ENCODE measurements around the gene ZBTB20. TPM values are rescaled to one million over a fixed set of nuclear protein-coding genes. Genes with fewer than 3 reads are reported as not detected.

Gene ZBTB20
- polyA plus RNA-seq, 1 of the 3 experiments (the other 2 are of a cell fraction): 0.43 TPM

DNA sequence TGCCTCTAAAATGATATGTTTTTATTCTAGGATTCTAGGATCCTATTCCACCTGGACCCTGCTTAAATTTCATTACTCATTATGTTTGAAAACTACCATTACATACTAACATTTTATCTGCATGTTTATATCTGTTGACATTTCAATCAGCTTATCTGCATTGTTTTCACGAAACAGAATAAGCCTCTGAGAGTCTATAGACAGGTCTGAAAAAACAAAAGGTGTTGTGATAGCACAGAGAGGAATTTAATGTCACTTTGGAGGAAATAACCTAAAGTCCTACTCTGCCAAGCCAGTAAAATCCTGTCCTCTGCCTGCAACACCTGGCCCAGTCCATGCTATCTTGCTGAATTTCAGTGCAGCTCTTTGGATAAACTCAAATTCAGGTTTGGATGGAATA lies 315.2 kb downstream of the ZBTB20 start (continued):
- TF ChIP-seq, protein P1, sequence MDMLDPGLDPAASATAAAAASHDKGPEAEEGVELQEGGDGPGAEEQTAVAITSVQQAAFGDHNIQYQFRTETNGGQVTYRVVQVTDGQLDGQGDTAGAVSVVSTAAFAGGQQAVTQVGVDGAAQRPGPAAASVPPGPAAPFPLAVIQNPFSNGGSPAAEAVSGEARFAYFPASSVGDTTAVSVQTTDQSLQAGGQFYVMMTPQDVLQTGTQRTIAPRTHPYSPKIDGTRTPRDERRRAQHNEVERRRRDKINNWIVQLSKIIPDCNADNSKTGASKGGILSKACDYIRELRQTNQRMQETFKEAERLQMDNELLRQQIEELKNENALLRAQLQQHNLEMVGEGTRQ (IDR thresholded peaks at IDR 0.05; ENCODE audit: borderline replicate concordance, low read depth, low read length): no peak
- no peak for TF ChIP-seq SMC3 (IDR thresholded peaks at IDR 0.05; ENCODE audit: low read depth, low read length)
- TF ChIP-seq EP300 (IDR thresholded peaks at IDR 0.05; ENCODE audit: borderline replicate concordance in 1 of 2, low read depth in 1 of 2, low read length in 1 of 2): no peak

DNA sequence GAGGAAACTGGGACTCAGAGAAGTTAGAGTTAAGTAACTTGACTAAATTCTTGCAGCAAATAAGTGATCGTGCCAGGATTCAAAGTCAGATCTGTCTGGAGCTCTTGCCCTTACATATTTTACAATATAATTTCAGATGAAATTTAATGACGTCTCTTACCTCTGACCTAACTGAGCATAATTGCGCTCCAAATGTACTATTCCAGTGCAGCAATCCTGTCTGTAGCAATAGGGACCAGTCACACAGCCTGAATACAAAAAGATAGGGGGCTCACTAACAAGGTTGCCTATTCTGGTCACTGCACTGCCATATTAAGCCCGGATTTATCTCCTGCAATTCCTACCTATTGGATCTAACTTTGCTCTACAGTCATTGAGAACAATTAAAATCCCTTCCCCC lies 316.4 kb downstream of the ZBTB20 start:
- Histone ChIP-seq H3K4me1 (ENCODE audit: control insufficient read depth in 1 of 2, insufficient read depth in 2 of 2, low read depth in 1 of 2, low read length in 1 of 2) (peaks cover 0 to 5% of the 10 kb centered on the region in 2 experiments; a peak in 2 of 4 replicates), H3F3A (replicated peaks; ENCODE audit: insufficient read depth) (no peaks in the 10 kb centered on the region), H3K9ac (no peak overlapping the region), H3K4me3 (ENCODE audit: low read depth in 2 of 2, low read length in 1 of 2) (no peak overlapping the region), H2AFZ (ENCODE audit: low read depth) (no peak overlapping the region), H3K27me3 (ENCODE audit: insufficient read depth) (no peaks in the 10 kb centered on the region), H4K20me1 (ENCODE audit: insufficient read depth) (no peaks in the 10 kb centered on the region), H3K9me3 (no peaks in the 10 kb centered on the region), H3K4me2 (no peak overlapping the region), H3K27ac (ENCODE audit: low read depth in 2 of 2, low read length in 1 of 2) (no peak overlapping the region), H3K36me3 (replicated peaks in 1 of 2; ENCODE audit: control insufficient read depth in 1 of 2, insufficient read depth in 2 of 2, low read length in 1 of 2) (no peaks in the 10 kb centered on the region), H3K9me2 (no peaks in the 10 kb centered on the region), H3K79me2 (ENCODE audit: insufficient read depth) (no peaks in the 10 kb centered on the region)
- no peak for DNase-seq
- no peak for TF ChIP-seq MXI1 (IDR thresholded peaks at IDR 0.05; ENCODE audit: low read depth, low read length)
- TF ChIP-seq, protein P2, sequence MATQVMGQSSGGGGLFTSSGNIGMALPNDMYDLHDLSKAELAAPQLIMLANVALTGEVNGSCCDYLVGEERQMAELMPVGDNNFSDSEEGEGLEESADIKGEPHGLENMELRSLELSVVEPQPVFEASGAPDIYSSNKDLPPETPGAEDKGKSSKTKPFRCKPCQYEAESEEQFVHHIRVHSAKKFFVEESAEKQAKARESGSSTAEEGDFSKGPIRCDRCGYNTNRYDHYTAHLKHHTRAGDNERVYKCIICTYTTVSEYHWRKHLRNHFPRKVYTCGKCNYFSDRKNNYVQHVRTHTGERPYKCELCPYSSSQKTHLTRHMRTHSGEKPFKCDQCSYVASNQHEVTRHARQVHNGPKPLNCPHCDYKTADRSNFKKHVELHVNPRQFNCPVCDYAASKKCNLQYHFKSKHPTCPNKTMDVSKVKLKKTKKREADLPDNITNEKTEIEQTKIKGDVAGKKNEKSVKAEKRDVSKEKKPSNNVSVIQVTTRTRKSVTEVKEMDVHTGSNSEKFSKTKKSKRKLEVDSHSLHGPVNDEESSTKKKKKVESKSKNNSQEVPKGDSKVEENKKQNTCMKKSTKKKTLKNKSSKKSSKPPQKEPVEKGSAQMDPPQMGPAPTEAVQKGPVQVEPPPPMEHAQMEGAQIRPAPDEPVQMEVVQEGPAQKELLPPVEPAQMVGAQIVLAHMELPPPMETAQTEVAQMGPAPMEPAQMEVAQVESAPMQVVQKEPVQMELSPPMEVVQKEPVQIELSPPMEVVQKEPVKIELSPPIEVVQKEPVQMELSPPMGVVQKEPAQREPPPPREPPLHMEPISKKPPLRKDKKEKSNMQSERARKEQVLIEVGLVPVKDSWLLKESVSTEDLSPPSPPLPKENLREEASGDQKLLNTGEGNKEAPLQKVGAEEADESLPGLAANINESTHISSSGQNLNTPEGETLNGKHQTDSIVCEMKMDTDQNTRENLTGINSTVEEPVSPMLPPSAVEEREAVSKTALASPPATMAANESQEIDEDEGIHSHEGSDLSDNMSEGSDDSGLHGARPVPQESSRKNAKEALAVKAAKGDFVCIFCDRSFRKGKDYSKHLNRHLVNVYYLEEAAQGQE (IDR thresholded peaks at IDR 0.05; ENCODE audit: low read depth, low read length): no peak
- TF ChIP-seq RXRA (IDR thresholded peaks at IDR 0.05; ENCODE audit: borderline replicate concordance, low read depth): no peak
- TF ChIP-seq GABPA (IDR thresholded peaks at IDR 0.05; ENCODE audit: low read depth): no peak
- no peak for TF ChIP-seq TEAD4 (IDR thresholded peaks at IDR 0.05; ENCODE audit: borderline replicate concordance, insufficient read depth)
- TF ChIP-seq TCF12 (IDR thresholded peaks at IDR 0.05): no peak
- TF ChIP-seq, protein P3, sequence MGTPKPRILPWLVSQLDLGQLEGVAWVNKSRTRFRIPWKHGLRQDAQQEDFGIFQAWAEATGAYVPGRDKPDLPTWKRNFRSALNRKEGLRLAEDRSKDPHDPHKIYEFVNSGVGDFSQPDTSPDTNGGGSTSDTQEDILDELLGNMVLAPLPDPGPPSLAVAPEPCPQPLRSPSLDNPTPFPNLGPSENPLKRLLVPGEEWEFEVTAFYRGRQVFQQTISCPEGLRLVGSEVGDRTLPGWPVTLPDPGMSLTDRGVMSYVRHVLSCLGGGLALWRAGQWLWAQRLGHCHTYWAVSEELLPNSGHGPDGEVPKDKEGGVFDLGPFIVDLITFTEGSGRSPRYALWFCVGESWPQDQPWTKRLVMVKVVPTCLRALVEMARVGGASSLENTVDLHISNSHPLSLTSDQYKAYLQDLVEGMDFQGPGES (IDR thresholded peaks at IDR 0.05; ENCODE audit: low read depth, low read length): no peak
- ChIA-PET CTCF (interaction anchor here (1.5 to 5.7 kb wide), 2 partner anchors 251 to 261 kb away, joined by 4 to 35 read pairs; no protein-coding TSS in a partner anchor), POLR2A (no interaction called here)
- WGBS (ENCODE audit: low lambda C conversion rate): 92% methylated on average over 4 of the region's 4 CpGs

All from SK-N-SH (cell line).